GM19452 (cell line): ENCODE measurements around the gene APOC4.
"Not testable (repeated sequence)": the region's sequence is repeated elsewhere in the genome, so short reads cannot be mapped to it uniquely, and the experiment has no call there.

Experiments
- ATAC-seq: cut with Tn5 transposase; IDR thresholded peaks from one replicate; pipeline ENCODE4 v1.9.1; 2021; ENCODE audit not compliant: unreplicated experiment

Gene APOC4

DNA sequence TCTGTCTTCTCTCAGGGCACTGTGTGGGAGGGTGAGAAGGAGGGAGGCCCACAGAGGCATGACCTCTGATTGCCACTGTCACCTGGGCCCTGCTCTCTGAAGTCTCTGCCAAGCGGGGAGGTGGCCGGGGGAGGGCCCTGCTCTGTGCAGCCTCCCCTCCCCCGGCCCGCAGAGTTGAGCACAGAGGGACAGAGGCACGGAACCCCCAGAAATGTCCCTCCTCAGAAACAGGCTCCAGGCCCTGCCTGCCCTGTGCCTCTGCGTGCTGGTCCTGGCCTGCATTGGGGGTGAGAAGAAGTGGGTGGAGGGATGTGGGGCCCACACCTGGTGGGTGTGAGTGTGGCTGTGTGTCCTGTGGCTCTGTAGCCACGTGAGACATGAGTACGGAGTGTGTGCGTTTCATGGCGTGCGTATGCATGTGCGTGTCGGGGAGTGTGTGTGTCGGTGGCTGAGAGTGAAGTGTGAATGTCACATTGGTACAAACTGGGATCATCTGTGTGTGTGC is at the start of gene APOC4:
Gene APOC4 (plus strand): TSS at position 171 of the 505 bp plus-strand sequence. CDS start 41 bp downstream, at position 212.
- no peak for ATAC-seq

- no peak for ATAC-seq
Measured at GRCh38 chr19:44892932-44893331, 49.1 kb upstream of the APOC4 start.

DNA sequence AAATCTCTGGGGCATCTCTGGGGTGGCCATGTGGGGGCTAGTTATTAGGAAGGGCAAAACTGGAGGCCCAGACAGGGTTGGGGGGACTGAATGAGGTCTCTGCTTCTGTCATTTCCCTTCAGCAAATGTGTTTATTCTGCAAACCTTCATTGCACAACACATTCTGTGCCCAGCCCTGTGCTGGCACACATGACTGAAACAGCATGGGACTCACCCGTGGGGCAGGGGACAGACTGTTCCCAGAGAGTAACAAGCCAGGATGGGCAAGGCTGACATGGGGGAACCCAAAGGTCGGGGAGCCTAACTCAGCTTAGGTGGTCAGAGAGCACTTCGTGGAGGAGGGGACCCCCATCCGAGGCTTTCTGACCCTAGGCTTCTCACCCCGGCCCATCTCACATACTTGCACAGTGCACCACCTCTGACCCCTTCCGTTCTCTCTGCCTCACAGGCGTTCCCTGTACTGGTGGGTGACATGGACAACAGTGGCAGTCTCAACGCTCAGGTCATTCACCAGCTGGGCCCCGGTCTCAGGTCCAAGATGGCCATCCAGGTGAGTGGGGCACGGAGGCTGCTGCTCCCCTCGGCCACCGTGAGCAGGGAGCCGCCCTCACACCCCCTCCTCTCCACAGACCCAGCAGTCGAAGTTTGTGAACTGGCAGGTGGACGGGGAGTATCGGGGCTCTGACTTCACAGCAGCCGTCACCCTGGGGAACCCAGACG is 48.5 kb upstream of the APOC4 start:
- no peak for ATAC-seq

DNA sequence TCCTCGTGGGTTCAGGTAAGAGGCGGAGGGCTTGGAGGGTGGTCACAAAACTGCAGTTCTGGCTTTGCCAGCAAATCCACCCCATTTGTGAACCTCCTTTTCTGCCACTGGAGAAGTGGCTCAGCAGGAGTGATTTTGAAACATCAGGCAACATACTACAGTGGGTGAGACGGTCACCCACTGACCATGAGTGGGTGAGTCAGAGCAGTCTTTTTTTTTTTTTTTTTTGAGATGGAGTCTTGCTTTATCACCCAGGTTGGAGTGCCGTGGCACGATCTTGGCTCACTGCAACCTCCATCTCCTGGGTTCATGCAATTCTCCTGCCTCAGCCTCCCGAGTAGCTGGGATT is 48.0 kb upstream of the APOC4 start:
- ATAC-seq = no peak

- no peak for ATAC-seq
Measured at GRCh38 chr19:44894946-44895345, 47.1 kb upstream of the APOC4 start.

GRCh38 chr19:44897835-44898234 is 44.2 kb upstream of the APOC4 start:
- no peak for ATAC-seq

DNA sequence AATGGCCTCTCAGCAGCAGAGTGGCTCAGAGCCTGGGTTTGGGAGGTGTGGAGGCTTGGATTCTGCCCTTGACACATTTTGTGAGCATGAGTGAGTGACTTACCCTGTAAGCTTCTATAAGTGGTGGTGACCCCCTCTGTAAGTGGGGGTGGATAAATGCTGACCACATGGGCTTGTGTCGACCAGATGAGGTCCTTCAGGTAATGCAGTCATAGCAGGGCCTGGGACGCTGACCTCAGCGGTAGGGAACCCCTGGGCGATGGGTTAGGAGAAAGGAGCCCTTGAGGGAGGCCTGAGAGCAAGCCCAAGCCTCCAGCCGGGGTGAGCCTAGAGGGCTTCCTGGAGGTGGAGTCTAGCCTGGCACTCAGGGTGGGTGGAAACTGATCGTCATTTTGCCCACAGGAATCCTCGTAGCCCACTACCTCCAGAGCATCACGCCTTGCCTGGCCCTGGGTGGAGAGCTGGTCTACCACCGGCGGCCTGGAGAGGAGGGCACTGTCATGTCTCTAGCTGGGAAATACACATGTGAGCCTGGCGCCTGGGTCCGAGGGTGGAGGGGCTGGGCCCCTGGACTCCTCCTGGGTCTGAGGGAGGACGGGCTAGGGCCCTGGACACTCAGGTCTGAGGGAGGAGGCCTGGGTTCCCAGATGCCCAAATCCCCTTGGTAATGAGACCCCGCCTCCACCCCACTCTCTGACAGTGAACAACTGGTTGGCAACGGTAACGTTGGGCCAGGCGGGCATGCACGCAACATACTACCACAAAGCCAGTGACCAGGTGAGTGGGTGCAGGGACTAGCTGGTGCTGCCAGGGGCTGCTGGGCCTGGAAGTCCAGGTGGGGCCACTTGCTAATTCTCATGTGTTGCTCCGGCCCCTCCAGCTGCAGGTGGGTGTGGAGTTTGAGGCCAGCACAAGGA is 41.5 kb upstream of the APOC4 start:
- no peak for ATAC-seq

GRCh38 chr19:44903216-44903601 is 38.8 kb upstream of the APOC4 start:
- no peak for ATAC-seq

GRCh38 chr19:44903602-44904425 is 38.2 kb upstream of the APOC4 start:
- no peak for ATAC-seq

GRCh38 chr19:44904426-44904994 is 37.5 kb upstream of the APOC4 start:
- ATAC-seq = no peak

DNA sequence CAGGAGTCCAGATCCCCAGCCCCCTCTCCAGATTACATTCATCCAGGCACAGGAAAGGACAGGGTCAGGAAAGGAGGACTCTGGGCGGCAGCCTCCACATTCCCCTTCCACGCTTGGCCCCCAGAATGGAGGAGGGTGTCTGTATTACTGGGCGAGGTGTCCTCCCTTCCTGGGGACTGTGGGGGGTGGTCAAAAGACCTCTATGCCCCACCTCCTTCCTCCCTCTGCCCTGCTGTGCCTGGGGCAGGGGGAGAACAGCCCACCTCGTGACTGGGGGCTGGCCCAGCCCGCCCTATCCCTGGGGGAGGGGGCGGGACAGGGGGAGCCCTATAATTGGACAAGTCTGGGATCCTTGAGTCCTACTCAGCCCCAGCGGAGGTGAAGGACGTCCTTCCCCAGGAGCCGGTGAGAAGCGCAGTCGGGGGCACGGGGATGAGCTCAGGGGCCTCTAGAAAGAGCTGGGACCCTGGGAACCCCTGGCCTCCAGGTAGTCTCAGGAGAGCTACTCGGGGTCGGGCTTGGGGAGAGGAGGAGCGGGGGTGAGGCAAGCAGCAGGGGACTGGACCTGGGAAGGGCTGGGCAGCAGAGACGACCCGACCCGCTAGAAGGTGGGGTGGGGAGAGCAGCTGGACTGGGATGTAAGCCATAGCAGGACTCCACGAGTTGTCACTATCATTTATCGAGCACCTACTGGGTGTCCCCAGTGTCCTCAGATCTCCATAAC is 36.4 kb upstream of the APOC4 start, which contains the start of gene APOE:
Gene APOE (plus strand): TSS at position 360 of the 724 bp plus-strand sequence. CDS start 829 bp downstream, outside the sequence.
- ATAC-seq = no peak

DNA sequence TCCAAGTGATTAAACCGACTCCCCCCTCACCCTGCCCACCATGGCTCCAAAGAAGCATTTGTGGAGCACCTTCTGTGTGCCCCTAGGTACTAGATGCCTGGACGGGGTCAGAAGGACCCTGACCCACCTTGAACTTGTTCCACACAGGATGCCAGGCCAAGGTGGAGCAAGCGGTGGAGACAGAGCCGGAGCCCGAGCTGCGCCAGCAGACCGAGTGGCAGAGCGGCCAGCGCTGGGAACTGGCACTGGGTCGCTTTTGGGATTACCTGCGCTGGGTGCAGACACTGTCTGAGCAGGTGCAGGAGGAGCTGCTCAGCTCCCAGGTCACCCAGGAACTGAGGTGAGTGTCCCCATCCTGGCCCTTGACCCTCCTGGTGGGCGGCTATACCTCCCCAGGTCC is 34.4 kb upstream of the APOC4 start:
- ATAC-seq = no peak

- ATAC-seq = no peak
Measured at GRCh38 chr19:44908074-44908835, 33.8 kb upstream of the APOC4 start.

DNA sequence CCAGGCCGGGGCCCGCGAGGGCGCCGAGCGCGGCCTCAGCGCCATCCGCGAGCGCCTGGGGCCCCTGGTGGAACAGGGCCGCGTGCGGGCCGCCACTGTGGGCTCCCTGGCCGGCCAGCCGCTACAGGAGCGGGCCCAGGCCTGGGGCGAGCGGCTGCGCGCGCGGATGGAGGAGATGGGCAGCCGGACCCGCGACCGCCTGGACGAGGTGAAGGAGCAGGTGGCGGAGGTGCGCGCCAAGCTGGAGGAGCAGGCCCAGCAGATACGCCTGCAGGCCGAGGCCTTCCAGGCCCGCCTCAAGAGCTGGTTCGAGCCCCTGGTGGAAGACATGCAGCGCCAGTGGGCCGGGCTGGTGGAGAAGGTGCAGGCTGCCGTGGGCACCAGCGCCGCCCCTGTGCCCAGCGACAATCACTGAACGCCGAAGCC is 33.2 kb upstream of the APOC4 start:
- ATAC-seq = no peak

- ATAC-seq = no peak
Measured at GRCh38 chr19:44909775-44910174, 32.3 kb upstream of the APOC4 start.

DNA sequence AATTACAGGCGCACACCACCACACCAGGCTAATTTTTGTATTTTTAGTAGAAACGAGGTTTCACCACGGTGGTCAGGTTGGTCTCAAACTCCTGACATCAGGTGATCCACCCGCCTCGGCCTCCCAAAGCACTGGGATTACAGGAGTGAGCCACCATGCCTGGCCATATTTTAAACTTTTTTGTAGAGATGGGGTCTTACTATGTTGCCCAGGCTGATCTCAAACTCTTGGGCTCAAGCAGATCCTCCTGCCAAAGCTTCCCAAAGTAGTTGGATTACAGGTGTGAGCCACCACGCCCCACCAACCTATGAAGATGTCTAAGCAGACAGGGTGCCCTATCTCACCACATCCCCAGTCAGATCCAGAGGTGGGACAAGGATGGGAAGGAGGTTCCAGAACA is 30.1 kb upstream of the APOC4 start:
- ATAC-seq = not testable (repeated sequence)

DNA sequence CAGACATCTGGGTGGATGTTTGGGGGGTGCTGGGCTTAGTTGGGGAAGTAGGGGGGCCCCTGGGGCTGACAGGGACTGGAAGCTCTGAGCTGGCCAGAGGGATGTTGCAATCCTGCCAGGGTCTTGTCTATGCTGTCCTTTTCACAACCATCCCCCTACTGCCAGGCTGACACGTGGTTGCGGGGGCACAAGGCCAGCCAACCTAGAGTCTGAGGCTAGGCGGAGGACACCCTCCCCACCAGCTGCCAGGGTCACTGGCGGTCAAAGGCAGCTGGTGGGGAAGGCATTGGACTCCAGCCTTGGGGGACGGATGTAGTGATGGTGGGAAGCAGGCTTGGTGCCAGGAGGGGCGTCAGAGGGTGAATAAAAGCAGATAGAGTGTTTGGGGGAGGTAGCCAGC is 29.2 kb upstream of the APOC4 start:
- no peak for ATAC-seq

GRCh38 chr19:44913512-44914432 is 28.3 kb upstream of the APOC4 start:
- ATAC-seq = not testable (repeated sequence)
